ENCODE data around the gene MAP1B.

MAP1B gene

GRCh38 chr5:72149742-72150141, 42.5 kb downstream of the MAP1B start:
- H3K36me3 ChIP-seq = peaks cover 26% of the 10 kb centered on the region
- H3K4me1 ChIP-seq = peaks cover 31% of the 10 kb centered on the region
- H3K27me3 ChIP-seq = no peaks in the 10 kb centered on the region
- no peak overlapping the region for H3K4me3 ChIP-seq (ENCODE audit: low read depth, low read length)
- TF ChIP-seq CTCF (IDR thresholded peaks at IDR 0.05; ENCODE audit: low read depth, low read length) = peak; percentile 26; the same call in 1 of the 2 replicates
- no peak for DNase-seq
- H3K9me3 ChIP-seq = no peaks in the 10 kb centered on the region

- H3K36me3 ChIP-seq = peaks cover 32% of the 10 kb centered on the region
- TF ChIP-seq CTCF (IDR thresholded peaks at IDR 0.05; ENCODE audit: low read depth, low read length) = no peak
- DNase-seq = no peak
Observed at GRCh38 chr5:72151169-72151568, 43.9 kb downstream of the MAP1B start.

GRCh38 chr5:72151646-72152045, 44.4 kb downstream of the MAP1B start:
- no peak for TF ChIP-seq CTCF (IDR thresholded peaks at IDR 0.05; ENCODE audit: low read depth, low read length)
- no peak for DNase-seq
- no peak overlapping the region for H3K4me3 ChIP-seq (ENCODE audit: low read depth, low read length)
- H3K36me3 ChIP-seq = peaks cover 35% of the 10 kb centered on the region
- H3K4me1 ChIP-seq = peaks cover 24% of the 10 kb centered on the region
- H3K27me3 ChIP-seq = no peaks in the 10 kb centered on the region
- H3K9me3 ChIP-seq = no peaks in the 10 kb centered on the region

More at GRCh38 chr5:72151169-72151568, 43.9 kb downstream of the MAP1B start:
- no peaks in the 10 kb centered on the region for H3K9me3 ChIP-seq
- H3K4me1 ChIP-seq = peaks cover 24% of the 10 kb centered on the region
- no peak overlapping the region for H3K4me3 ChIP-seq (ENCODE audit: low read depth, low read length)
- no peaks in the 10 kb centered on the region for H3K27me3 ChIP-seq

- Histone ChIP-seq H3K36me3 (peaks cover 35% of the 10 kb centered on the region), H3K27me3 (no peaks in the 10 kb centered on the region), H3K9me3 (no peaks in the 10 kb centered on the region), H3K4me3 (ENCODE audit: low read depth, low read length) (no peak overlapping the region), H3K4me1 (peaks cover 24% of the 10 kb centered on the region)
- no peak for DNase-seq
- no peak for TF ChIP-seq CTCF (IDR thresholded peaks at IDR 0.05; ENCODE audit: low read depth, low read length)
Observed at GRCh38 chr5:72152545-72152944, 45.3 kb downstream of the MAP1B start.

- no peaks in the 10 kb centered on the region for H3K27me3 ChIP-seq
- no peak for DNase-seq
- TF ChIP-seq CTCF (IDR thresholded peaks at IDR 0.05; ENCODE audit: low read depth, low read length) = no peak
- H3K4me3 ChIP-seq (ENCODE audit: low read depth, low read length) = no peak overlapping the region
- H3K4me1 ChIP-seq = peaks cover 29% of the 10 kb centered on the region
- H3K36me3 ChIP-seq = peaks cover 34% of the 10 kb centered on the region
- no peaks in the 10 kb centered on the region for H3K9me3 ChIP-seq
Observed at GRCh38 chr5:72153551-72153950, 46.3 kb downstream of the MAP1B start.

GRCh38 chr5:72154076-72154756, 46.9 kb downstream of the MAP1B start:
- TF ChIP-seq CTCF (IDR thresholded peaks at IDR 0.05; ENCODE audit: low read depth, low read length) = no peak
- Histone ChIP-seq H3K27me3 (no peaks in the 10 kb centered on the region), H3K4me3 (ENCODE audit: low read depth, low read length) (no peak overlapping the region), H3K4me1 (peaks cover 36% of the 10 kb centered on the region), H3K36me3 (peaks cover 37% of the 10 kb centered on the region), H3K9me3 (no peaks in the 10 kb centered on the region)
- DNase-seq = no peak
